Activated CD4-positive, alpha-beta T cell treated with anti-CD3 and anti-CD28 coated beads, Interleukin-2, amount 50 U/mL, for 1 hour (primary cell): ENCODE data around the gene SMAD2.

Experiments
- DNase-seq: peaks from one replicate; pipeline ENCODE4 v3.0.0-alpha.2; 2020

SMAD2 gene

GRCh38 chr18:47931718-47932103 is 1.3 kb upstream of the SMAD2 start:
- DNase-seq: peak; percentile 28

GRCh38 chr18:47930931-47931717 is 665 bp upstream of the SMAD2 start:
- peak; percentile 93 for DNase-seq

DNA sequence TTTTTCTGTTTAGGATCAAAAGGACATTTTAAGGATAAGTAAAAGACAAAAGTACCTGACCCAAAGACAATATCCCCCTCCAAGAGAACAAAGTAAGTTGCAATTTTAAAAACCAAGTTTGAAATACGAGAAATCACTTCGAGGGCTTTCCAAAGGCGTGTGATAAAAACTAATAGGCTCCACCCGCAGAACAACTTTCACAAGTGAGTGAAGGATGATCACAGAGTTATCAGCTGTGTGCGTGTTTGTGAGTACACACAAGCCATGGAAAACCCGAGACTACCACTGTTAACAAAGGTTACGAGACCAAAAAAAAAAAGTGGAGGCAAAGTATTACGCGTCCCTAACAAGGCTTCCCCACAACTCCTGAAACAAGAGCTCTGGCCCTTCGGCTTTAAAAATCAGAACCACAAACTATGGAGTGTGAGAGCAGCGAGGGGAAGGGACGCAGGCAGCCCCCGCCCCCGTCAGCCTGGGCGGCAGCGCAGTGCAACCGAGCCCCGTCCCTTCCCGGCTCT is 719 bp downstream of the SMAD2 start:
- no peak for DNase-seq

DNA sequence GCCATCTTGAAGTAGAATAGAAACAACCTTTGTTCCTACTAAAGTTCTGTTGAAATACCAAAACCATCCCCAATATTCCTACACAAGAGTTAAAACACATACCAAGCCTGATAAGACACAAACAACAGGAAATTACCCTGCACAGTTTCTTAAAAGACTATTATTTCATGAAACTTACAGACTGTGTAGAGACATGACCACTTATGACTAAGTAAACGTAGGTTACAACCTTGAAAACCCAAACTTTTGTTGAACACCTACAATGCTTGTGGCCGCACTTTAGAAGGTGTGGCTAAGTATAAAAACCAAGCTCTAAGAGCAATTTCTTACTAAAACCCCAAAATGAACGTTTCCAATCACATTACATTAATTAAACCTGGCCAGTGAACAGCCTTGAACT is 2.0 kb downstream of the SMAD2 start:
- no peak for DNase-seq

- DNase-seq: no peak
Observed at GRCh38 chr18:47926101-47926850, 4.2 kb downstream of the SMAD2 start.

GRCh38 chr18:47919916-47920315 is 10.5 kb downstream of the SMAD2 start:
- DNase-seq: no peak

GRCh38 chr18:47917923-47918610 is 12.4 kb downstream of the SMAD2 start:
- no peak for DNase-seq

DNA sequence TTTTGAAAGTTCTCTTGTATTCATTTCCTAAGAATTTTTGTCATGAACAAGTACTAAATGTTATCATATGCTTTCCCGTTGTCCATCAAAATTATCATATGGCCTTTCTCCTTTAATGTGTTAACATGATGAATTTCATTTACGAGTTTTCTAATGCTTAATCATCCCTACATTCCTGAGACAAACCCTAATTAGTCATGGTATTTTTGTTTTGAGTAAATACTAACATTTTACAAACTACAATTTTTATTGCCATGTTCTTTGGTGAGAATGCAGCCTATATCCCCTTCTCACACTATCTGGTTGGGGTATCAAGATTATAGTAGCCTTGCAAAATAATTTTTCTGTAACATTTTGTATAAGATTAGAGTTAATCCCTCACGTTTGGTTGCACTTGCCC is 14.5 kb downstream of the SMAD2 start:
- DNase-seq: no peak

DNA sequence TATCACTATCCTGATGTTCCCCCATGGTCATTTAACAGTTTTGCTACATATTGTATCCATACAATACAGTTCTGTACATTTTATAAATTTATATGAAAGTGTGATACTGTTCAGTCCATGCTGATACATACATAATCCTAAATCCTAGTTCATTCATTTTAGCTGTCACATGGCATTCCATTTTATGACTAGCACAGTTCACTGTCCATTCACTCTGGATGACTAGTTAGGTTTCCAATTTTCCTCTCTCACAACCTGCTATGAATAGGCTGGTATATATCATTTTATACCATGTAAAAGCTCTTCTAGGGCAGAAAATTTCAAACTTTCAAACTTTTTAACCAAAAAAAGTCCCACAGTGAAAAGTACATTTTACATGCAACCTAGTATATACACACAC is 15.2 kb downstream of the SMAD2 start:
- no peak for DNase-seq

GRCh38 chr18:47912794-47913585 is 17.5 kb downstream of the SMAD2 start:
- DNase-seq: no peak

DNA sequence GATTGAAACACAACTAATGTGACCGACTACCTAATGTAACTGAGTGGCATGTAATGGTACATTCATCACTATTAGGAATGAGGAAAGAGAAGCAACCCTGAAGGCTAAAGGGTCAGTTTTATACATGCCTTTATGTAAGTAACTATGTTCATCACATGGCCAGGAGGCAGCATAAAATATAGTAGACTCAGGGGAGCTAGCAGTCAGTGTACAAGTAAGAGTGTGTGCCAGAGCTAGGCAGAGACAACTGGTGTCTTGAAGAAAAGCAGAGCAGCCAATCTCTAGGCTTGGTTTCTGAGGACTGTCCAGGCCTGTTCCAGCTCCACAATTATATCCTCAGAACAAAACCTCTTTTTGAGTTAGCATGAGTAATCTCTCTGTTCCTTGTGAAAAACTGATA is 18.1 kb downstream of the SMAD2 start:
- no peak for DNase-seq

DNA sequence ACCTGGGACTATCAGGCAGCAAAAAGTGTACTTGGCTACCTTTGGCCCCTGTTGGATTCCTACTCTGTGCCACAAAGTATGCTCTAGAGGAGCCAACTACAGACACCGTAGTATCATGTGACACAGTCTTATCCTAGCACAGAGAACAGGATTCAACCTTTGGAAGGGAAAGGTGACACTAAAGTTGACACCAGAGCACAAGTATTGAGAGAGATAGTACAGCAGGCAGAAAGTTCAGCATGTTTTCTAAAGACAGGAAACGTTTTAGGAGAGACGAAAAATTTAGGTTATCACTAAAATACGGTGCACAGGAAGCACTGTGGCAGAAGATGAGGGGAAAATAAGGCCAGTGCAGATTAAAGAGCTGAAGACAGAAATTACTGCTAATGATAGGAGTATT is 18.6 kb downstream of the SMAD2 start:
- no peak for DNase-seq

DNA sequence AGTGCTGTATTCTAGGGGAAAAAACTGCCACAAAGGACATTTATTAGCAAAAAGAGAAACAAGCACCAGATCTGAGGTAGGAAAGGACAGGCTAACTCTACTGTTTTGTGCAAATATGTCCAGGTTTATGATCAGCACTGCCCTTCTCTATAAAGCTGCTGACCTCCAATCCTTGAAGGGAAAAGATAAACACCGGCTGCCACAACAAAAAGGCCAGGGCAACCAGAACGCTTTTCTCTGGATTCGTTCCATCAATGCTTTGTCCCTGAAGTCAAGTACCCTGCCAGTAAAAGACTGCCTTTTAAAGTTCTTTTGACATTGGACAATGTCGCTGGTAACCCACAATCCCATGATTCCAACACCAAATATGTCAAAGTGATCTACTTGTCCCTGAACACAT is 21.0 kb downstream of the SMAD2 start:
- DNase-seq: no peak

GRCh38 chr18:47908592-47908991 is 21.9 kb downstream of the SMAD2 start:
- no peak for DNase-seq

DNA sequence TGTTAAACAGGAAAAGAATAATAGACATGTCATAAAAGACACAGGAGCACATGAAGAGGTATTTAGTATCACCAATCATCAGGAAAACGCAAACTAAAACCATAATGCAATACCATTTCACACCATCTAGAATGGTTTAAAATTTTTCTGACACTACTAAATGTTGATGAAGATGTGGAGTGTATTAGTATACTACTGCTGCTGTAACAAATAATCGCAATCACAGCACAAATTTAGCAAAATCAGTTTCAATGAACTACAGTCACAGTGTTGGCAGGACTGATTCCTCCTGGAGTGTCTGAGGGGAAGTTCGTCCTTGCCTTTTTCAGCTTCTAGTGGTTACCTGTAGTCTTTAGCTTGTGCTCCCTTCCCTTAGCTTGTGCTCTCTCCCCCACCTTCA is 24.1 kb downstream of the SMAD2 start:
- DNase-seq: no peak

DNA sequence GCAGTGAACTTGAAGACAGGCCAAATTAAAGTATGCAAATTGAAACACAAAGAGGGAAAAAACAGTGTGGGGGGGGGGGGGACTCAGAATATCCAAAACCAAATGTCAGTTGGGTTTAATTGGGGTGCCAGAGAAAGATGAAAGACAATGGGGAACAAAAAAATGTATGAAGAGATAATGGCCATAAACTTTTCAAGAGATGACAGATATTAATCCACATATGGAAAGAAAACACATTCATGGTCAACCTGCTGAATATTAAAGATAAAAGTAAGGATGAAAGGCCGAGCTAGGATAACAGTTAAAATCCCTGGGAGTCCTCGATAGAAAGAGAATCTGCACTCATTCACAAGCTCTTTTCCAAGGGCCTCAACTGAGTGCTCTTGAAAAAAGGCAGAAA is 26.6 kb downstream of the SMAD2 start:
- no peak for DNase-seq

DNA sequence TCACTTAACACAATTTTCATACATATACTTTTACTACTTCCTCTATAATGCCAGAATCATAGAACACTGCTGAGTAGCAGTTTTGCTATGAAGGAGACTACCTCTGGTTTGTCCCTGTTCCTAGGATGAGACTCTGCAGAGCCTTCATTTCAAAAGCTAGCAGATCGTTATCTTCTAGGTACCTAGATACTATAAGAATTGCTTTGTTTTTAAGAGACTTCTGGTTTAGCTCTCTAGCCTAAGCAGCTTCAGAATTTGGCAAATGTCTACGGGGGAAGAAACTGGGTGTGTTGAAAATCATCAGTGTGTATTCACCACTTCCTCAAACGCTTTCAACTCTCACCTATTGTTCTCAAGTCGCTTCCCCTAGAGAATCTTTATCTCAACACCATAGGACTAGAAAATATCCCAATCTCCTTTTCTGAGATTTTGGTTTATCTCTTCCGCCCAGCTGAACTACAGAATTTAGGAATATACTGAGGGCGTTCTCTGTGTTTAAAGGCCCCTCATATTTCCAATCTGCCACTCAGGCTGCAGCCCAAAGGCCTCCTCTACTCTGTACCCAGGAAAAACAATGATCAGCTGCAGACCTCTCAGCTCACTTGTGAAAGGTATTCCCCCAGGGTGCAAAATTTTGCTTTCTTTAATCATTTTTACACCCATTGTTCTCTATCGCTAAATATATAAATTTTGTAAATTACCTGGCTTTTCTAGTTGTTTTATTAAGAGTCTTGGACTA is 28.7 kb downstream of the SMAD2 start:
- DNase-seq: no peak

DNA sequence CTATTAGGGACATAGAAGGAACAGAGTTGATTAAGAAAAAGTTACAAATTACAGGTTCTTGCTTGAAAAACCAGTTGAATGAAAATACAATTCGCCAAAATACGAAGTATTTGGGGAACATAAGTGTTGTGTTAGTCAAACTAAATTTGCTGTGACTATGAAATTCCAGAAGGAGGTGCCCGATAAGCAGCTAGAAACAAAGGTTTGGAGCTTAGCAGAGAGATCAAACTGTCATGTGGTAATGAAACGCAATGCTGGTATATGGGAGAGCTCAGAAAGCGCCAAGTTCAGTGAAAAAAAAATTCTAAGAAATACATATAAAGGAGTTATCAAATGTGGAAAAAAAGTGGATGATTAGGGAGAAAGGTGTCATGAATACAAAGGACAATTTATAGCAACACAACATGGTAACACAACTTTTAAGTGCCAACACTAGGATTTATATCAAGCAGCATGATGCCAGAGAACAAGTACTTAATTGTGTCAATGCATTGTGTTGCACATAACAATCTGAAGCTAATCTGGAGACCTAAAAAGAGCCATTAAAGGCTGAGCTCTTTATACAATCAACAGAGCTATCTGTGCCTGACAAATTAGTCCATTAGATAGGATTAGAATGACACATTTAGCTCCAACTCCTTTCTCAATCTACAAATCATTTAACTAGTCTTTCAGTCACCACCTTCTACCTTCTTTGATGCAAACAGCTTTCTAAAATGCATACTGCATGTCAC is 31.2 kb downstream of the SMAD2 start:
- DNase-seq: no peak

DNA sequence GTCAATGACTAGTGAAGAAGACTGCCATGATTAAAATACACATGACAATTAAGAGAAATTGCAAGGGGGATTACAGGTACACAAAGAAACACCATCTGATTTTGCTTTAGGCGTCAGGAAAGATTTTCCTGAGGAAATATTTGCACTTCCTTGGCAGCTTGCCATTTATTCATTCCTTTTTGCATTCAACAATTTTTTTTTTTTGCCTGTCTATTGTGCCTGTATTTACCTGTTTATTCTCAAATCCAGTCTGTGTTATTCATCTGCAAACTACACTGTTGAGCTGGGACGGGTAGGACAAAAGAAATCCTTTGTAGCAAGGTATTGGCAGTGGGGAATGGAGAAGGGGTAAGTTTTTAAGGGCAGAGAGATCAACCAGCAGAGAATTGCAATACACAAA is 31.8 kb downstream of the SMAD2 start:
- no peak for DNase-seq

DNA sequence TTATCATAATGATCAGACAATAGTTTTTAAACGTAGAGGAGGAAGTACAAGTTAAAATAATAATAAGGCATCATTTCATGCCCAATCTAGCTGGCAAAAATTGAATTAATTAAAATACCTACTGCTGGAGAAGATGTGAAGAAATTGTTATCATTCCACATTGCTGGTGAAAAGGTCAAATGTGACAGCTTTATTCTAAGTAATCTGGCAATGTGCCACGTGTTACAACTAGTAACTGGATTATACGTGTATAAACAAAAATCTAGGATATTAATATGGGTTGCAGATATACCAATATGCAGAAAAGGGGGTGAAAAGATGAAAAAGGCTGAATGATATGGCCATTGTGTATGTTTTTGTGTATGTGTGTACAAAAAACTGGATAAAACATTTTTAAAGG is 32.4 kb downstream of the SMAD2 start:
- DNase-seq: no peak

GRCh38 chr18:47895565-47896250 is 34.8 kb downstream of the SMAD2 start:
- no peak for DNase-seq
